ENCODE measurements around the gene SMIM28. TPM values are rescaled to one million over a fixed set of nuclear protein-coding genes. Genes with fewer than 3 reads are reported as not detected.

Gene SMIM28
- total RNA-seq, 4 donors from 2014 or later, result not detected

DNA sequence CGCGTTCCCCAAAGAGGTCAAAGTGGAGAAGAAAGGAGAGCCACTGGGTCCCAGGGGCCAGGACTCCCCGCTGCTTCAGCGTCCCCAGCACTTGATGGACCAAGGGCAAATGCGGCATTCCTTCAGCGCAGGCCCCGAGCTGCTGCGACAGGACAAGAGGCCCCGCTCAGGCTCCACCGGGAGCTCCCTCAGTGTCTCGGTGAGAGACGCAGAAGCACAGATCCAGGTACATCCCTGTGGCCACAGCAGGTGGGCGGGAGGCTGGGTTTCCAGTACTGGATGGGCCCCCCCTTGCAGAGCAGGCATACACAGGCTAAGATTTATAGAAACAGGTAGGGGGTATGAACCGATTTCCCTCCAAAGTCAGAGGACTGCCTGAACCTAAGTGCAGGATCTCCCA is 42.7 kb upstream of the SMIM28 start:
- H3K27ac ChIP-seq, result no peak overlapping the region
- TF ChIP-seq, protein P1, sequence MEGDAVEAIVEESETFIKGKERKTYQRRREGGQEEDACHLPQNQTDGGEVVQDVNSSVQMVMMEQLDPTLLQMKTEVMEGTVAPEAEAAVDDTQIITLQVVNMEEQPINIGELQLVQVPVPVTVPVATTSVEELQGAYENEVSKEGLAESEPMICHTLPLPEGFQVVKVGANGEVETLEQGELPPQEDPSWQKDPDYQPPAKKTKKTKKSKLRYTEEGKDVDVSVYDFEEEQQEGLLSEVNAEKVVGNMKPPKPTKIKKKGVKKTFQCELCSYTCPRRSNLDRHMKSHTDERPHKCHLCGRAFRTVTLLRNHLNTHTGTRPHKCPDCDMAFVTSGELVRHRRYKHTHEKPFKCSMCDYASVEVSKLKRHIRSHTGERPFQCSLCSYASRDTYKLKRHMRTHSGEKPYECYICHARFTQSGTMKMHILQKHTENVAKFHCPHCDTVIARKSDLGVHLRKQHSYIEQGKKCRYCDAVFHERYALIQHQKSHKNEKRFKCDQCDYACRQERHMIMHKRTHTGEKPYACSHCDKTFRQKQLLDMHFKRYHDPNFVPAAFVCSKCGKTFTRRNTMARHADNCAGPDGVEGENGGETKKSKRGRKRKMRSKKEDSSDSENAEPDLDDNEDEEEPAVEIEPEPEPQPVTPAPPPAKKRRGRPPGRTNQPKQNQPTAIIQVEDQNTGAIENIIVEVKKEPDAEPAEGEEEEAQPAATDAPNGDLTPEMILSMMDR (IDR thresholded peaks at IDR 0.05), result no peak
- no peak for TF ChIP-seq POLR2A (IDR thresholded peaks at IDR 0.05)
- no peaks in the 10 kb centered on the region for H3K9me3 ChIP-seq
- no peaks in the 10 kb centered on the region for H3K4me1 ChIP-seq
- no peaks in the 10 kb centered on the region for H3K27me3 ChIP-seq
- no peak for DNase-seq (ENCODE audit: low spot score in 2 of 2)
- H3K4me3 ChIP-seq, result no peak overlapping the region
- WGBS, result 91% methylated on average over 14 of the region's 14 CpGs
- no peaks in the 10 kb centered on the region for H3K36me3 ChIP-seq

DNA sequence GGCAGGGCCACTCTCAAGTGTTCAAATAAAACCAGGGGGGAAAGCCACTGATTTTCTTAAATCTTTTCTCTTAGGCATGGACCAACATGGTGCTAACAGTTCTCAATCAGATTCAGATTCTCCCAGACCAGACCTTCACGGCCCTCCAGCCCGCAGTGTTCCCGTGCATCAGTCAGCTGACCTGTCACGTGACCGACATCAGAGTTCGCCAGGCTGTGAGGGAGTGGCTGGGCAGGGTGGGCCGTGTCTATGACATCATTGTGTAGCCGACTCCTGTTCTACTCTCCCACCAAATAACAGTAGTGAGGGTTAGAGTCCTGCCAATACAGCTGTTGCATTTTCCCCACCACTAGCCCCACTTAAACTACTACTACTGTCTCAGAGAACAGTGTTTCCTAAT is 41.5 kb upstream of the SMIM28 start:
- TF ChIP-seq POLR2A (IDR thresholded peaks at IDR 0.05), result no peak
- TF ChIP-seq, protein P1 (IDR thresholded peaks at IDR 0.05), result no peak
- no peak for TF ChIP-seq EP300 (IDR thresholded peaks at IDR 0.05)
- TF ChIP-seq POLR2AphosphoS5 (IDR thresholded peaks at IDR 0.05), result no peak
- DNase-seq (ENCODE audit: low spot score in 2 of 2), result no peak
- 92% methylated on average over 8 of the region's 8 CpGs for WGBS
- H3K9me3 ChIP-seq, result no peaks in the 10 kb centered on the region
- no peak overlapping the region for H3K4me3 ChIP-seq
- no peaks in the 10 kb centered on the region for H3K36me3 ChIP-seq
- no peak overlapping the region for H3K27ac ChIP-seq
- no peaks in the 10 kb centered on the region for H3K4me1 ChIP-seq
- H3K27me3 ChIP-seq, result no peaks in the 10 kb centered on the region

DNA sequence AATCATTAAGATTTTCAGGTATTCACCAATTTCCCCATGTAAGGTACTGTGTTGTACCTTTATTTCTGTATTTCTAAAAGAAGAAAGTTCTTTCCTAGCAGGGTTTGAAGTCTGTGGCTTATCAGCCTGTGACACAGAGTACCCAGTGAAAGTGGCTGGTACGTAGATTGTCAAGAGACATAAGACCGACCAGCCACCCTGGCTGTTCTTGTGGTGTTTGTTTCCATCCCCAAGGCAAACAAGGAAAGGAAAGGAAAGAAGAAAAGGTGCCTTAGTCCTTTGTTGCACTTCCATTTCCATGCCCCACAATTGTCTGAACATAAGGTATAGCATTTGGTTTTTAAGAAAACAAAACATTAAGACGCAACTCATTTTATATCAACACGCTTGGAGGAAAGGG is 40.6 kb upstream of the SMIM28 start:
- no peak overlapping the region for H3K27ac ChIP-seq
- 95% methylated on average over 4 of the region's 4 CpGs for WGBS
- TF ChIP-seq EP300 (IDR thresholded peaks at IDR 0.05), result no peak
- no peak for TF ChIP-seq POLR2AphosphoS5 (IDR thresholded peaks at IDR 0.05)
- TF ChIP-seq, protein P1 (IDR thresholded peaks at IDR 0.05), result no peak
- no peak for TF ChIP-seq POLR2A (IDR thresholded peaks at IDR 0.05)
- H3K4me3 ChIP-seq, result no peak overlapping the region
- no peaks in the 10 kb centered on the region for H3K27me3 ChIP-seq
- no peak for DNase-seq (ENCODE audit: low spot score in 2 of 2)
- no peaks in the 10 kb centered on the region for H3K9me3 ChIP-seq
- no peaks in the 10 kb centered on the region for H3K4me1 ChIP-seq
- H3K36me3 ChIP-seq, result no peaks in the 10 kb centered on the region

DNA sequence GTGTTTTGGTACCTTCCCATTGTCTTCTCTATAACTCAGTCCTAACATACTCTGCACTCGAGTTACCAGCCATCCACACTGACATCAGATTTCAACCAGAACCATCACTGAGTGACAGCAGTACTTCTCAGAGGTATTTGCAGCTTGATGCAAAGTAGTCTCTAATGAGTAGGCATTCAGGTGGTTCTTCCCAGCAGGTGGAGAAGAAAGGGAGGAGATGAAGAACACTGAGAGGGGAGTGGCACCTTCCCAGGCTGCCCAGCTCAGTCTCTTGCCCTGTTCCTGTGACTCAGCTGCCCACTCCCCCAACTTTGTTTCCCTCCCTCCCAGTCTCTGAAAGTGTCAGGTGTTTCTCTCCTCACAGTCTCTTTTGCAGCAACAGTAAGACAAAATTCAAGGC is 38.7 kb upstream of the SMIM28 start:
- Histone ChIP-seq H3K9me3 (no peaks in the 10 kb centered on the region), H3K27ac (no peak overlapping the region), H3K4me1 (no peaks in the 10 kb centered on the region), H3K27me3 (no peaks in the 10 kb centered on the region), H3K4me3 (no peak overlapping the region), H3K36me3 (no peaks in the 10 kb centered on the region)
- TF ChIP-seq POLR2AphosphoS5 (IDR thresholded peaks at IDR 0.05) (no peak), EP300 (IDR thresholded peaks at IDR 0.05) (no peak), POLR2A (IDR thresholded peaks at IDR 0.05) (no peak)
- TF ChIP-seq, protein P1 (IDR thresholded peaks at IDR 0.05), result no peak
- no peak for DNase-seq (ENCODE audit: low spot score in 2 of 2)
- 70% methylated on average over 1 of the region's 1 CpG for WGBS

DNA sequence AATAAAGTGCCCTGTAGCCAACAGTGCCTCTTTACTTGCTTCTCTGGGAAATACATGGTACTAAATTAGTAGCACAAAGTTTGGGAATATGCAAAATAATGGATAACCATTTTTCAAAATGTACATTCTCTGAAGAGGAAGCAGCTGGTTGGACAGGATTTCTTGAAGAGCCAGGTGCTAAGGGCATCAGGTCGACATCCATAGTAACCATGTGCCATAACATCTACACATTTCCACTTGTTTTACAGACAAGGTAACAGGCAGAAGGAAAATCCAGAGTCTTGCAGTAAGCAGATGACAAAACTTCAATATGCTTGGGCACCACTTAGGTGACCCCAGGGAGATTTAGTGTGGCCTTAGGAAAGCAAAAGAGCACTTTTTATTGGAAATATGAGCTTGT is 36.5 kb upstream of the SMIM28 start:
- Histone ChIP-seq H3K27ac (no peak overlapping the region), H3K27me3 (no peaks in the 10 kb centered on the region), H3K4me3 (no peak overlapping the region), H3K9me3 (no peaks in the 10 kb centered on the region), H3K36me3 (no peaks in the 10 kb centered on the region), H3K4me1 (no peaks in the 10 kb centered on the region)
- TF ChIP-seq POLR2AphosphoS5 (IDR thresholded peaks at IDR 0.05) (no peak), POLR2A (IDR thresholded peaks at IDR 0.05) (no peak), EP300 (IDR thresholded peaks at IDR 0.05) (no peak)
- TF ChIP-seq, protein P1 (IDR thresholded peaks at IDR 0.05), result no peak
- 77% methylated on average over 1 of the region's 1 CpG for WGBS
- DNase-seq (ENCODE audit: low spot score in 2 of 2), result no peak
